Ovary (tissue), 9 donors: ENCODE measurements around the gene VDR. TPM values are rescaled to one million over a fixed set of nuclear protein-coding genes. Genes with fewer than 3 reads are reported as not detected.

Source experiments
- DNase-seq, 5 donors: peaks; one replicate each; pipeline ENCODE4 v3.0.0-alpha.2; 2019 to 2020
- H3K27ac ChIP-seq, 2 donors: fragments of 200-600 bp; one replicate each; pipeline versions ENCODE4 v1.5.1 to v1.8.0; 2019 to 2022
- H3K27me3 ChIP-seq: fragments of 200-600 bp; one replicate; pipeline ENCODE4 v1.8.0; 2022
- H3K36me3 ChIP-seq: fragments of 200-600 bp; sonication (generic); one replicate; pipeline ENCODE4 v1.5.1; 2019
- H3K4me1 ChIP-seq: one replicate; pipeline ENCODE4 v1.8.1; 2013; ENCODE audit warnings: mild to moderate bottlenecking, moderate library complexity; ENCODE audit not compliant: insufficient read depth
- H3K4me3 ChIP-seq: fragments of 200-600 bp; sonication (generic); one replicate; pipeline ENCODE4 v1.5.1; 2017
- H3K9me3 ChIP-seq, 2 donors: fragments of 200-600 bp in 1 of 2; sonication (generic) in 1 of 2; one replicate each; pipeline versions ENCODE4 v1.5.1 to v1.8.1; 2013 to 2019; ENCODE audit warnings: mild to moderate bottlenecking in 1 of 2, moderate library complexity in 1 of 2
- EP300 ChIP-seq: sonication (generic); formaldehyde crosslinking; IDR thresholded peaks from one replicate; pipeline ENCODE4 v1.6.1; 2017; ENCODE audit warnings: antibody characterized with exemption
- POLR2A ChIP-seq: fragments of 450-650 bp; IDR thresholded peaks from one replicate; pipeline ENCODE4 v1.6.1; 2017; ENCODE audit warnings: antibody characterized with exemption, mild to moderate bottlenecking, moderate library complexity
- WGBS, 3 donors: extraction: QIAGEN DNeasy Blood & Tissue Kit in 1 of 3; methylation state at CpG; one replicate each; pipeline versions ENCODE4 v1.1.5 to v1.1.7; 2013 to 2017; 5-methylcytosine and 5-hydroxymethylcytosine counted together
- intact Hi-C, 4 donors: fragments of 100-400 bp; cut with DNase I; formaldehyde crosslinking; loops; one replicate each; pipeline versions ENCODE4 v1.11.0 to v1.15.1; 2022 to 2023
- polyA plus RNA-seq, 2 donors: library from polyadenylated mRNA; stranded (reverse); fragments of 200-250 nt in 1 of 2; fragments of 350-450 nt in 1 of 2; fragmentation: Illumina TruSeq in 1 of 2; extraction: RNeasy Lipid Tissue Mini Kit (QIAGEN cat#74804) in 1 of 2; gene quantifications; one replicate each; pipeline ENCODE4 v1.2.3, GENCODE V29; 2013 to 2014
- total RNA-seq, 7 donors: library from RNA; depleted of rRNA in 2 of 7; stranded (reverse); fragments of >200 nt in 2 of 7; fragmentation: NEBNext Ultra II Directional in 3 of 7; extraction: Animal tissue kit (Norgen Biotek cat#: 25700) in 3 of 7; gene quantifications; one replicate each; pipeline versions ENCODE4 v1.1.0 to v1.2.4, GENCODE V29; 2016 to 2023
- TF ChIP-seq, protein P1 (sequence below), 3 donors: fragments of 450-650 bp in 2 of 3; fragments of 200-600 bp in 1 of 3; IDR thresholded peaks; one replicate each; pipeline versions ENCODE4 v1.5.1 to v1.8.0; 2016 to 2022; ENCODE audit warnings: antibody characterized with exemption in 3 of 3, mild to moderate bottlenecking in 1 of 3
- donor health status: DM: no; HTN: no; CAD: no; lungs with moderate emphysema.
- donor health status: DM: no; HTN: no; CAD: no.
- donor health status: Bipolar disorder and iron deficiency.
- donor health status: DM: yes; HTN: yes; CAD: no.
- donor health status: DM: no; HTN: no; CAD: no.
- donor health status: DM: yes; HTN: yes; CAD: no.

The VDR gene
- total and polyA plus RNA-seq, 9 donors = 0.31 to 2.7 (median 1.1) TPM

DNA sequence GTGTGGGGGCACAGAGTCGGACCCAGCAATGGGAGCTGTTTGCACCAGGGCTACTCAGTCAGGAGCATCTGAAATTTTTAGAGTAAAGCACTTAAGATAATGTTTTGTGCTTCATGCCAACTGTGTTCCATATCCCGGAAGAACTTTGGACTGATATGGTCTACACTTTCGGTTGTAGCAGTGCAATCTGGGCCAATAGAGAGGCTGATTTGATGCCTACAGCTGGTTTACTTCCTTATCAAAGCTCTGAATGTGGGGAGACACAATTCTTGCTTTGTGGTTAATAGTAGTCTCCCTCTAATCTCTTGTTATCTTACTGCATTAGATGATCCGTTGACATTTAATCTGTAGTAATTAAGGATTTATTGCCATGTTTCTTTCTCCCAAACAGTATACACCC lies 7.8 kb upstream of the VDR start:
- Histone ChIP-seq H3K4me1 (no peaks in the 10 kb centered on the region), H3K27me3 (no peaks in the 10 kb centered on the region), H3K27ac (no peak overlapping the region), H3K36me3 (no peaks in the 10 kb centered on the region), H3K4me3 (no peak overlapping the region), H3K9me3 (no peaks in the 10 kb centered on the region)
- no peak for DNase-seq
- WGBS, 3 donors = 34 to 57% (median 43%) methylated on average over 4 of the region's 4 CpGs
- intact Hi-C loops = no loop called here
- no peak for TF ChIP-seq EP300
- TF ChIP-seq, protein P1, sequence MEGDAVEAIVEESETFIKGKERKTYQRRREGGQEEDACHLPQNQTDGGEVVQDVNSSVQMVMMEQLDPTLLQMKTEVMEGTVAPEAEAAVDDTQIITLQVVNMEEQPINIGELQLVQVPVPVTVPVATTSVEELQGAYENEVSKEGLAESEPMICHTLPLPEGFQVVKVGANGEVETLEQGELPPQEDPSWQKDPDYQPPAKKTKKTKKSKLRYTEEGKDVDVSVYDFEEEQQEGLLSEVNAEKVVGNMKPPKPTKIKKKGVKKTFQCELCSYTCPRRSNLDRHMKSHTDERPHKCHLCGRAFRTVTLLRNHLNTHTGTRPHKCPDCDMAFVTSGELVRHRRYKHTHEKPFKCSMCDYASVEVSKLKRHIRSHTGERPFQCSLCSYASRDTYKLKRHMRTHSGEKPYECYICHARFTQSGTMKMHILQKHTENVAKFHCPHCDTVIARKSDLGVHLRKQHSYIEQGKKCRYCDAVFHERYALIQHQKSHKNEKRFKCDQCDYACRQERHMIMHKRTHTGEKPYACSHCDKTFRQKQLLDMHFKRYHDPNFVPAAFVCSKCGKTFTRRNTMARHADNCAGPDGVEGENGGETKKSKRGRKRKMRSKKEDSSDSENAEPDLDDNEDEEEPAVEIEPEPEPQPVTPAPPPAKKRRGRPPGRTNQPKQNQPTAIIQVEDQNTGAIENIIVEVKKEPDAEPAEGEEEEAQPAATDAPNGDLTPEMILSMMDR (IDR thresholded peaks at IDR 0.05) = no peak
- TF ChIP-seq POLR2A = no peak

DNA sequence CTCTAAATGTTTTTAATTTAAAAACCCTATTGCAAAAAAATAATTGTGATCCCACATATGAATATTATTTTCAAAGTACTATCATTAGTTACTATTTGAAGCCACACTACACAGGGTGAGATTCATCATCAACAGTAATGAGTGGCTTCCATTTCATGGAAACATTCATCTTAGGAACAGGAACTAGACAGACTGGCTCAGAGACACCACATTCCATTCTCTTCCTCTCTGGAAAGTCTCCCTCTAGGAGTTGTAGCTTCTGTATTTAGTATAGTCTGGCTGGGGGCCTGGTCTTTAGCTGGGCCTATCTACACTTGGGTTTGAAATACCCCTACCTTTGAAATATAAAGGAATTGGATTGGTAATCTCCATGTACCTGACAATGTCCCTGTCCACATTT lies 6.2 kb upstream of the VDR start:
- DNase-seq = no peak
- Histone ChIP-seq H3K27ac (no peak overlapping the region), H3K4me3 (no peak overlapping the region), H3K4me1 (no peaks in the 10 kb centered on the region), H3K9me3 (no peaks in the 10 kb centered on the region), H3K27me3 (no peaks in the 10 kb centered on the region), H3K36me3 (no peaks in the 10 kb centered on the region)
- no peak for TF ChIP-seq EP300
- TF ChIP-seq, protein P1 (IDR thresholded peaks at IDR 0.05) = no peak
- TF ChIP-seq POLR2A = no peak
- intact Hi-C loops = no loop called here

DNA sequence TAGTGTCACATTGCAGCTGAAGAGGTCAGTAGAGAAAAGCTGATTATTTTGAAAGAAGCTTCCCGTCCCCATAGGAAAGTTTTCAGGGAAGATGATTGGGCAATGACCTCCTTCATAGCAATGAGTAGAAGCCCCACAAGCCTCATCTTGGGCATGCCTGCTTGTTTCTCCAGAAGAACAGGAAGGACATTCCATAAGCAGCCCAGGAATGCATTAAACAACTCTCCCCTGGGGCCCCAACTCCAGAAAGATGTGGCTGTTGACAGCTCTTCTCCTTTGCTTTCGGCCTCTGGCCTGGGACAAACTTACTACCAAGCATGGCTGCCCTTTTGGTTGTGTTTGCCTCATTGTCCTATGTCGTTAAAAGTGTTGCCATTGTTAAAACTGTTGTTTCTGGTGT lies 5.7 kb upstream of the VDR start:
- 60 to 86% (median 73%) methylated on average over 3 of the region's 3 CpGs for WGBS, 3 donors
- TF ChIP-seq, protein P1 (IDR thresholded peaks at IDR 0.05) = no peak
- no peak for TF ChIP-seq POLR2A
- DNase-seq = no peak
- intact Hi-C loops = no loop called here
- H3K4me1 ChIP-seq = peaks cover 2% of the 10 kb centered on the region
- no peaks in the 10 kb centered on the region for H3K27me3 ChIP-seq
- H3K36me3 ChIP-seq = no peaks in the 10 kb centered on the region
- H3K27ac ChIP-seq = no peak overlapping the region
- no peak overlapping the region for H3K4me3 ChIP-seq
- H3K9me3 ChIP-seq = no peaks in the 10 kb centered on the region

DNA sequence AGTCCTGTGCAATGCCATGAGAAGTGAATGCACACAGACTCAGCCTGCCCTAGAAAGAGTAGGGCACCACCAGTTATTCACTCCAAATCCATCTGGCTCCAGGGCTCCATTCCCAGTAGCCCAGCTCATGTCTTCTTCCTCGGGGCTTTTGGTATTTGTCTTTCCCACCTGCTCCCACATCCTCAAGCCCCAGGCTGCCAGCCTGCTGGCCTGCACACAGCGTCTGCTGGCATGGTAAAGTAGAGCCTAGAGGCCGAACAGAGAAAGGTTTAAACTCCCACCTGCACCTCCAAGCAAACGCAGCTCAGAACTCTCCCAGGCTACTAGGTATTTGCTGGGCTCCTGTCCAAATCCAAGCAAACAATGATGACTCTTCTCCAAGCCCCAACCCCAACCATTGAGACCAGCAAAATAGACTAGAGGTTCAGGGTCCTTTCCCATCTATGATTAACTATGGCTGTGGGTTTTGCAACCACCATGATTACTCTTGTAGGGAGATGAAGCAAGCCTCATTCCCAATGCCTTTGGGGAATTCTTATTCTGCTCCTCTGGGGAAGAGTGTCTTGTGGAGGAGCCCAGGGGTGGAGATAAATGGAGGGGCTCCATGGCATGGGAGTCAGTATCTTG lies 5.2 kb upstream of the VDR start:
- WGBS, 3 donors = 82 to 86% (median 83%) methylated on average over 4 of the region's 4 CpGs
- DNase-seq = no peak
- TF ChIP-seq EP300 = no peak
- TF ChIP-seq, protein P1 (IDR thresholded peaks at IDR 0.05) = no peak
- TF ChIP-seq POLR2A = no peak
- no peak overlapping the region for H3K27ac ChIP-seq
- peaks cover 5% of the 10 kb centered on the region for H3K4me1 ChIP-seq
- no peaks in the 10 kb centered on the region for H3K9me3 ChIP-seq
- H3K4me3 ChIP-seq = no peak overlapping the region
- no peaks in the 10 kb centered on the region for H3K27me3 ChIP-seq
- intact Hi-C loops = no loop called here
- no peaks in the 10 kb centered on the region for H3K36me3 ChIP-seq
